ENCODE results near the gene TCP11L2. TPM values are rescaled to one million over a fixed set of nuclear protein-coding genes. Genes with fewer than 3 reads are reported as not detected.

The TCP11L2 gene
- total RNA-seq, 2 experiments from 2014 or later, result 5.9 to 6.4 TPM

DNA sequence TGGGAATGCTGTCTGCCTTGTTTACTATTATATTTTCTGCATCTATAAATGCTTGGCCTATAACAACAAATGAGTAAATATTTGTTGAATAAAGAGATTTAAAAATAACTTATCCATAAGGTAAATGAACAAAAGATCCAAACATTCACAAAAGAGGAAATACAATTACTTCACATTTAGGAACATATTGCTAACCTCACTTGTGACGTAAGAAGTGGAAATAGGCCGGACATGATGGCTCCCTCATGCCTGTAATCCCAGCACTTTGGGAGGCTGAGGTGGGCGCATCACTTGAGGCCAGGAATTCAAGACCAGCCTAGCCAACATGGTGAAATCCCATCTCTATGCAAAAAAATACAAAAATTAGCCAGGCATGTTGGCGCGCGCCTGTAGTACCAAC, 29.0 kb upstream of the TCP11L2 start:
- DNase-seq, result no peak
- no peak for ATAC-seq
- peaks cover 15% of the 10 kb centered on the region for H3K27me3 Mint-ChIP-seq (ENCODE audit: low read depth)
- ChIA-PET POLR2A (no interaction called here), CTCF (no interaction called here)
- no peak overlapping the region for H3K4me3 Mint-ChIP-seq
- H3K27ac Mint-ChIP-seq, result no peak overlapping the region
- H3K36me3 Mint-ChIP-seq (ENCODE audit: low read depth), result no peaks in the 10 kb centered on the region
- H3K9me3 Mint-ChIP-seq (ENCODE audit: insufficient read depth), result no peaks in the 10 kb centered on the region
- H3K4me1 Mint-ChIP-seq (ENCODE audit: low read depth), result peaks cover 10% of the 10 kb centered on the region

DNA sequence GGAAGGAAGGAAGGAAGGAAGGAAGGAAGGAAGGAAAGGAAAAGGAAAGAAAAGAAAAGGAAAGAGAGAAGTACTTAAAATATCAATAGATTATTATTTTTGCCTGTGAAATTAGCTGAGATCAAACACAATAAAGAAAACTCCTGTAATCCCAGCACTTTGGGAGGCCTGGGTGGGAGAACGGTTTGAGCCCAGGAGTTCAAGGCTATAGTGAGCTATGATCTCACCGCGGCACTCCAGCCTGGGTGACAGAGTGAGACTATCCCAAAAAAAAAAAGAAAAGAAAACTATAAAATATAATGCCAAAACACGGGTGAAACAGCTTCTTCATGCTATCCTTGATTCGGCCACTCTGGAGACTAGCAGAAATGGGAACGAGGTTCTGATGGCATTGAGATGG, 28.5 kb upstream of the TCP11L2 start:
- Mint-ChIP-seq H3K27me3 (ENCODE audit: low read depth) (peaks cover 15% of the 10 kb centered on the region), H3K27ac (no peak overlapping the region), H3K9me3 (ENCODE audit: insufficient read depth) (no peaks in the 10 kb centered on the region), H3K36me3 (ENCODE audit: low read depth) (no peaks in the 10 kb centered on the region), H3K4me3 (no peak overlapping the region), H3K4me1 (ENCODE audit: low read depth) (peaks cover 5% of the 10 kb centered on the region)
- ChIA-PET CTCF (no interaction called here), POLR2A (no interaction called here)
- ATAC-seq (no peak), DNase-seq (no peak)

GRCh38 chr12:106274575-106275121, 27.9 kb upstream of the TCP11L2 start:
- CTCF ChIA-PET, result no interaction called here
- H3K4me3 Mint-ChIP-seq, result no peak overlapping the region
- peaks cover 15% of the 10 kb centered on the region for H3K27me3 Mint-ChIP-seq (ENCODE audit: low read depth)
- no peaks in the 10 kb centered on the region for H3K4me1 Mint-ChIP-seq (ENCODE audit: low read depth)
- no peak for DNase-seq
- H3K9me3 Mint-ChIP-seq (ENCODE audit: insufficient read depth), result no peaks in the 10 kb centered on the region
- H3K27ac Mint-ChIP-seq, result no peak overlapping the region
- no peaks in the 10 kb centered on the region for H3K36me3 Mint-ChIP-seq (ENCODE audit: low read depth)
- ATAC-seq, result no peak
- POLR2A ChIA-PET, result no interaction called here

DNA sequence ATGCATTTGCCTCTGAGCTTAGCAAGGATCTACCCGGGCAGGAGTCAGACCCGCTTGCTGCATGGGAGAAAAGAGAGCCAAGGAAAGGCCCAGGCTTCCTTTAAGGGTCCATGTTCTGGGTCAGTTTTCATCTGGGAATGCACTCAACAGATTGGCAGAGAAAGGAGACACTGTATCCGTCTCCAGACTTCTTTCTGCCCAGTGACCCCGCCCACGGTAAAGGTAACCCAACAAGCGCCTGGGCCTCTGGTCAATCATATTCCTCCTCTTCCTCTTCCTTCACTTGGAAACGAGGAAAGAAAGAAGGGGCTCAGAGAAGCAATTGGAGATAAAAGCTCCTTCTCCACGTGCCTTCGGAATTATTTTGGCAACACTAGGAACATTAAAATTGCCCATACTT, 27.1 kb upstream of the TCP11L2 start:
- no peaks in the 10 kb centered on the region for H3K9me3 Mint-ChIP-seq (ENCODE audit: insufficient read depth)
- H3K27ac Mint-ChIP-seq, result no peak overlapping the region
- no peak overlapping the region for H3K4me3 Mint-ChIP-seq
- no peaks in the 10 kb centered on the region for H3K4me1 Mint-ChIP-seq (ENCODE audit: low read depth)
- H3K36me3 Mint-ChIP-seq (ENCODE audit: low read depth), result no peaks in the 10 kb centered on the region
- ATAC-seq (no peak), DNase-seq (no peak)
- CTCF ChIA-PET, result no interaction called here
- POLR2A ChIA-PET, result no interaction called here
- H3K27me3 Mint-ChIP-seq (ENCODE audit: low read depth), result peaks cover 18% of the 10 kb centered on the region

- ATAC-seq, result no peak
- no peaks in the 10 kb centered on the region for H3K36me3 Mint-ChIP-seq (ENCODE audit: low read depth)
- DNase-seq, result no peak
- H3K4me1 Mint-ChIP-seq (ENCODE audit: low read depth), result no peaks in the 10 kb centered on the region
- ChIA-PET CTCF (interaction anchor here (0.6 kb wide), 1 partner anchor 49 kb away, joined by 3 read pairs; no protein-coding TSS in a partner anchor), POLR2A (no interaction called here)
- peaks cover 13% of the 10 kb centered on the region for H3K27me3 Mint-ChIP-seq (ENCODE audit: low read depth)
- no peaks in the 10 kb centered on the region for H3K9me3 Mint-ChIP-seq (ENCODE audit: insufficient read depth)
- no peak overlapping the region for H3K27ac Mint-ChIP-seq
- H3K4me3 Mint-ChIP-seq, result no peak overlapping the region
Measured at GRCh38 chr12:106276032-106276740, 26.3 kb upstream of the TCP11L2 start.

DNA sequence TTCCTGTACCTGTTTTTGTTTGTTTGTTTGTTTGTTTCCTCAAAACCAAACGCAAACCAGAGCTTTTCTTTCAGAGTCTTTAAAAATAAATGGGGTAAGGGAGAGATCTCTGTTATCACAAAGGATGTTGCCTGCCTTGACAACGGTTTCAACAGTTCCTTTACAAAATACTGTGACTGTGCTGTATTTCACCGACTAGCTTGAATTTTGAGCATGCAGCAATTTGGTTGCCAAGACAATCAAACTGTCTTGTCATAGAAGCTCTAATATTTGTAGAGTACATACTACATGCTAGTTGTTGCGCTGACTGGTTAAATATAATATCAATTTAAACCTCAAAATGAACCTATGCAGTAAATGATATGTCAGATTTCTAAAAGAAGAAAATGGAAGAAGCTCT, 22.4 kb upstream of the TCP11L2 start:
- DNase-seq, result no peak
- no peak overlapping the region for H3K4me3 Mint-ChIP-seq
- ATAC-seq, result no peak
- POLR2A ChIA-PET, result no interaction called here
- peaks cover 3% of the 10 kb centered on the region for H3K36me3 Mint-ChIP-seq (ENCODE audit: low read depth)
- no peak overlapping the region for H3K27ac Mint-ChIP-seq
- no peaks in the 10 kb centered on the region for H3K9me3 Mint-ChIP-seq (ENCODE audit: insufficient read depth)
- peaks cover 18% of the 10 kb centered on the region for H3K27me3 Mint-ChIP-seq (ENCODE audit: low read depth)
- peaks cover 8% of the 10 kb centered on the region for H3K4me1 Mint-ChIP-seq (ENCODE audit: low read depth)
- CTCF ChIA-PET, result interaction anchor here (0.9 to 9.2 kb wide), 6 partner anchors 11 to 696 kb away, joined by 3 to 167 read pairs (median 14); partner anchors contain the start of gene POLR3B

- Mint-ChIP-seq H3K9me3 (ENCODE audit: insufficient read depth) (no peaks in the 10 kb centered on the region), H3K4me1 (ENCODE audit: low read depth) (peaks cover 10% of the 10 kb centered on the region)
- ATAC-seq, result no peak
Measured at GRCh38 chr12:106281056-106281782, 21.3 kb upstream of the TCP11L2 start.

GRCh38 chr12:106281804-106282203, 20.7 kb upstream of the TCP11L2 start:
- DNase-seq, result no peak
- H3K27ac Mint-ChIP-seq, result no peak overlapping the region
- peaks cover 15% of the 10 kb centered on the region for H3K27me3 Mint-ChIP-seq (ENCODE audit: low read depth)
- H3K36me3 Mint-ChIP-seq (ENCODE audit: low read depth), result peaks cover 3% of the 10 kb centered on the region
- CTCF ChIA-PET, result interaction anchor here (1.0 to 9.2 kb wide), 13 partner anchors 9 to 59 kb away, joined by 3 to 167 read pairs (median 9); no protein-coding TSS in a partner anchor
- POLR2A ChIA-PET, result no interaction called here
- ATAC-seq, result no peak
- H3K9me3 Mint-ChIP-seq (ENCODE audit: insufficient read depth), result no peaks in the 10 kb centered on the region
- H3K4me3 Mint-ChIP-seq, result no peak overlapping the region
- H3K4me1 Mint-ChIP-seq (ENCODE audit: low read depth), result peaks cover 10% of the 10 kb centered on the region

More at GRCh38 chr12:106281056-106281782, 21.3 kb upstream of the TCP11L2 start:
- Mint-ChIP-seq H3K27me3 (ENCODE audit: low read depth) (peaks cover 15% of the 10 kb centered on the region), H3K4me3 (no peak overlapping the region), H3K36me3 (ENCODE audit: low read depth) (peaks cover 3% of the 10 kb centered on the region), H3K27ac (no peak overlapping the region)
- ChIA-PET POLR2A (no interaction called here), CTCF (interaction anchor here (1.5 to 9.2 kb wide), 8 partner anchors 12 to 76 kb away, joined by 4 to 167 read pairs (median 24); partner anchors contain the start of gene POLR3B)
- no peak for DNase-seq

DNA sequence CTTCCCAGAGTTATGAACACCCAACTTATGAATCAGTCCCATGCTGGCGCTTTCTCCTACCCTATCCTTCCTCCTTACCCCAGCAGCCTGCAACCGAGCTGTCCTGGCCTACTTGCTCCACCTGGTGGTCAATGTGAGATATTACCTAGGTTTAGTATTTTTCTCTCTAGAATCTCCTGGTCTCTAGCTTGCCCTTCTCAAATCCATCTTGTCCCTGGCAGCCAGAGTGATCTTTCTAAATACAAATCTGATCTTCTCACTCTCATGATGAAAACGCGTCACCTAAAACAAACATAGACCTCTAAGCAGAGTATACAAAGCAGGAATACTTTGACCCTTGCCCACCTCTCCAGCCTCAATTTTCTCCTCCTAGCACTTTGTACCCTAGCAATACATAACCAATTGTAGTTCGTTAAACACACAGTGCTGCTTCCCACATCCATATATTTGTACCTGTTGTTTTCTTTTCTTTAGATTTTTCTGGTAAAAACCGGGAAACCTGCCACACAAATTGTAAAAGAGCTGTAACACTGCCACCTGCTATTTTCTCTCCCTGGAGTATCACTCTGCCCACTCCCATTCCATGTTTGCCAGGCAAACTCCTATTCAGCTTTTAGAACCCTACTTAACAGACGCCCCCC, 20.0 kb upstream of the TCP11L2 start:
- ChIA-PET CTCF (interaction anchor here (0.6 to 9.2 kb wide), 23 partner anchors 10 to 862 kb away, joined by 3 to 167 read pairs (median 6); no protein-coding TSS in a partner anchor), POLR2A (interaction anchor here (0.6 kb wide), 1 partner anchor 66 kb away, joined by 3 read pairs; no protein-coding TSS in a partner anchor)
- peaks cover 3% of the 10 kb centered on the region for H3K36me3 Mint-ChIP-seq (ENCODE audit: low read depth)
- peaks cover 10% of the 10 kb centered on the region for H3K4me1 Mint-ChIP-seq (ENCODE audit: low read depth)
- H3K4me3 Mint-ChIP-seq, result no peak overlapping the region
- ATAC-seq (peak; percentile 61), DNase-seq (peak; percentile 59)
- peaks cover 15% of the 10 kb centered on the region for H3K27me3 Mint-ChIP-seq (ENCODE audit: low read depth)
- H3K9me3 Mint-ChIP-seq (ENCODE audit: insufficient read depth), result no peaks in the 10 kb centered on the region
- H3K27ac Mint-ChIP-seq, result no peak overlapping the region

DNA sequence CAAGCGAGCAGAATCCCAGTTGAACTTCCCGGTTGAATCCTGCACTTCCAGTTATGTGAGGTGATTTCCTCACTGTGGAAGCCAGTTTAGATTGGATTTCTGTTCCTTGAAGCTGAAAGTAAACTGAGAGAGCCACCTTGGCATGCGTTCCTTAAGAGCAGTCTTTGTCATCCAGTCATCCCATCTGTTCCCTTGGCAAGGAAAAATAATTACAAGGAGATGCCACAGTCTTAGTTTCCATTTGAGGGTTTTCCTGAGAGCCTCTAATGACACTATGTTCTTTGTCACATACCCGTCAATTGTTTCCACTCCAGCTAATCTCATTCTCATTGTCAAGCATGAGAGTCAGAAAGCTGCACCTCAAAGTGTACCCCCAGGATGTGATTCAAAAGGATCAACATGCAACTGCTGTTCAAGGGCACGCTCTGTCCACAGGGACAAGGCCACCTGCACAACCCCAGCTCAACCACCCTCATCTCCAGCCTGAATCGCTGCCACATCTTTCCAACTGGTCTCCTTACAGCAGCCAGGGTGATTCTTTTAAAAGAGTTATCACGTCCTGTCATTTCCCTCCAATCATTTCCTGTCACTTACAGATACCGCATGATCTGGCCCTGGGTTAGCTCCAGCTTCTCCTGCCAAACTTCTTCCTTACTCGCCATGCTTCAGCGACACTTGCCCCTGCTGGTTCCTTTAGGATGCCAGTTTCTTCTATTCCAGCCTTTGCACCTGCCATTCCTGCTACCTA, 18.0 kb upstream of the TCP11L2 start:
- Mint-ChIP-seq H3K9me3 (ENCODE audit: insufficient read depth) (no peaks in the 10 kb centered on the region), H3K4me3 (no peak overlapping the region), H3K4me1 (ENCODE audit: low read depth) (peaks cover 10% of the 10 kb centered on the region), H3K36me3 (ENCODE audit: low read depth) (peaks cover 3% of the 10 kb centered on the region), H3K27me3 (ENCODE audit: low read depth) (peaks cover 10% of the 10 kb centered on the region), H3K27ac (no peak overlapping the region)
- DNase-seq, result no peak
- CTCF ChIA-PET, result interaction anchor here (0.7 to 9.2 kb wide), 5 partner anchors 16 to 1324 kb away, joined by 3 to 167 read pairs (median 23); no protein-coding TSS in a partner anchor
- no peak for ATAC-seq
- POLR2A ChIA-PET, result no interaction called here

DNA sequence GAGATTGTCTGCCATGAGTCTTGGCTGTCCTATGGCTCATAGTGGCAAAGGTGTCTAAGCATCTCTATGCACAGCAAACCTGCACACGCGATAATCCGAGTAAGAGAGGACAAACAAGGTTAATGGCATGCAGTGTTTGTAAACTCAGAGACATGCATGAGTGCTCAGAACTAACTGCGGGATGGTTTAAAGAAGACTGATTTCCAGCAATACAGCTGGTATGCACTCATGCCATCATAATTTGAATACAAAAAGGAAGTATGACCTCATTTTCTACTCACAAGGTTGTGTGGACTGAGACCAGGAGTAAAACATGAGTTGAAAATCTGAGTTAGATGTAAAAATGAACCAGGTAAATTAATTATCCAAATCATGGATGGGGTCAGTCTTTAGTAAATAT, 16.6 kb upstream of the TCP11L2 start:
- ChIA-PET CTCF (interaction anchor here (4.8 to 9.2 kb wide), 2 partner anchors 57 to 63 kb away, joined by 48 to 167 read pairs; no protein-coding TSS in a partner anchor), POLR2A (no interaction called here)
- Mint-ChIP-seq H3K4me3 (no peak overlapping the region), H3K9me3 (ENCODE audit: insufficient read depth) (no peaks in the 10 kb centered on the region), H3K27ac (no peak overlapping the region), H3K27me3 (ENCODE audit: low read depth) (peaks cover 6% of the 10 kb centered on the region), H3K36me3 (ENCODE audit: low read depth) (peaks cover 3% of the 10 kb centered on the region), H3K4me1 (ENCODE audit: low read depth) (peaks cover 10% of the 10 kb centered on the region)
- ATAC-seq (no peak), DNase-seq (no peak)
